Astrocyte (in vitro differentiated cells and primary cell): Measurements from ENCODE around the gene PHOSPHO1. TPM values are rescaled to one million over a fixed set of nuclear protein-coding genes. Genes with fewer than 3 reads are reported as not detected.
A peak's percentile ranks its signal among the peaks of the same experiment; 100 is the strongest.

ENCODE experiments used
- DNase-seq: peaks from one replicate; pipeline ENCODE4 v3.0.0-alpha.2; 2010; ENCODE audit warnings: low read depth
- FAIRE-seq: peaks from 2 replicates; lab custom pipeline; 2011; peaks lifted over from hg19 to GRCh38; lab: Jason Lieb, UNC
- H2AFZ ChIP-seq: 2 replicates; pipeline ENCODE4 v1.6.0; 2012; ENCODE audit warnings: low read depth, low read length, inconsistent platforms
- H3K27ac ChIP-seq: 2 replicates; pipeline ENCODE4 v1.5.1; 2011; ENCODE audit warnings: low read depth, low read length, inconsistent platforms
- H3K27me3 ChIP-seq: 2 replicates; pipeline ENCODE4 v1.6.0; 2011; ENCODE audit warnings: low read length, inconsistent platforms; ENCODE audit not compliant: insufficient read depth
- H3K36me3 ChIP-seq: 2 replicates; pipeline ENCODE4 v1.5.1; 2011; ENCODE audit warnings: low read length, inconsistent platforms; ENCODE audit not compliant: insufficient read depth
- H3K4me1 ChIP-seq: 2 replicates; pipeline ENCODE4 v1.5.1; 2011; ENCODE audit warnings: low read length, inconsistent platforms; ENCODE audit not compliant: insufficient read depth
- H3K4me2 ChIP-seq: 2 replicates; pipeline ENCODE4 v1.6.0; 2012; ENCODE audit warnings: low read length, inconsistent platforms
- H3K4me3 ChIP-seq: 2 replicates; pipeline ENCODE4 v1.5.1; 2011; ENCODE audit warnings: low read depth, mild to moderate bottlenecking, low read length, inconsistent platforms; ENCODE audit not compliant: insufficient read depth
- H3K79me2 ChIP-seq: 2 replicates; pipeline ENCODE4 v1.6.0; 2012; ENCODE audit warnings: mild to moderate bottlenecking, low read length, inconsistent platforms; ENCODE audit not compliant: insufficient read depth
- H3K9ac ChIP-seq: 2 replicates; pipeline ENCODE4 v1.6.0; 2012; ENCODE audit warnings: mild to moderate bottlenecking, low read length, inconsistent platforms
- H3K9me3 ChIP-seq: 2 replicates; pipeline ENCODE4 v1.5.1; 2012; ENCODE audit warnings: low read depth, mild to moderate bottlenecking, low read length, inconsistent platforms; ENCODE audit not compliant: insufficient read depth
- H4K20me1 ChIP-seq: 2 replicates; pipeline ENCODE4 v1.6.0; 2012; ENCODE audit warnings: low read length, inconsistent platforms; ENCODE audit not compliant: insufficient read depth
- H3K27ac Mint-ChIP-seq: one replicate; pipeline ENCODE4 v1.8.0; 2021; ENCODE audit warnings: mild to moderate bottlenecking, mixed read lengths; ENCODE audit not compliant: unreplicated experiment
- H3K27me3 Mint-ChIP-seq: one replicate; pipeline ENCODE4 v1.8.0; 2021; ENCODE audit warnings: low read depth, mixed read lengths; ENCODE audit not compliant: unreplicated experiment
- H3K36me3 Mint-ChIP-seq: one replicate; pipeline ENCODE4 v1.8.0; 2021; ENCODE audit warnings: low read depth, mixed read lengths; ENCODE audit not compliant: unreplicated experiment
- H3K4me1 Mint-ChIP-seq: one replicate; pipeline ENCODE4 v1.8.0; 2021; ENCODE audit warnings: low read depth, mixed read lengths; ENCODE audit not compliant: unreplicated experiment
- H3K4me3 Mint-ChIP-seq: one replicate; pipeline ENCODE4 v1.8.0; 2021; ENCODE audit warnings: mild to moderate bottlenecking, moderate library complexity, mixed read lengths; ENCODE audit not compliant: unreplicated experiment
- H3K9me3 Mint-ChIP-seq: one replicate; pipeline ENCODE4 v1.8.0; 2021; ENCODE audit warnings: mild to moderate bottlenecking, mixed read lengths; ENCODE audit not compliant: unreplicated experiment
- EZH2 ChIP-seq: IDR thresholded peaks from 2 replicates; pipeline ENCODE4 v1.6.1; 2012; ENCODE audit warnings: mild to moderate bottlenecking, low read length, inconsistent platforms; ENCODE audit not compliant: insufficient read depth
- total RNA-seq: library from RNA; stranded (reverse); gene quantifications from 2 replicates; pipeline ENCODE4 v1.2.1, GENCODE V29; 2021
- TF ChIP-seq, protein P1 (sequence below): IDR thresholded peaks from 2 replicates; pipeline ENCODE4 v1.5.1; 2011; ENCODE audit warnings: low read depth, mild to moderate bottlenecking, inconsistent platforms, low read length, moderate library complexity; ENCODE audit not compliant: insufficient read depth

Gene PHOSPHO1
- total RNA-seq, 1 donor from 2014 or later = 0.95 TPM

DNA sequence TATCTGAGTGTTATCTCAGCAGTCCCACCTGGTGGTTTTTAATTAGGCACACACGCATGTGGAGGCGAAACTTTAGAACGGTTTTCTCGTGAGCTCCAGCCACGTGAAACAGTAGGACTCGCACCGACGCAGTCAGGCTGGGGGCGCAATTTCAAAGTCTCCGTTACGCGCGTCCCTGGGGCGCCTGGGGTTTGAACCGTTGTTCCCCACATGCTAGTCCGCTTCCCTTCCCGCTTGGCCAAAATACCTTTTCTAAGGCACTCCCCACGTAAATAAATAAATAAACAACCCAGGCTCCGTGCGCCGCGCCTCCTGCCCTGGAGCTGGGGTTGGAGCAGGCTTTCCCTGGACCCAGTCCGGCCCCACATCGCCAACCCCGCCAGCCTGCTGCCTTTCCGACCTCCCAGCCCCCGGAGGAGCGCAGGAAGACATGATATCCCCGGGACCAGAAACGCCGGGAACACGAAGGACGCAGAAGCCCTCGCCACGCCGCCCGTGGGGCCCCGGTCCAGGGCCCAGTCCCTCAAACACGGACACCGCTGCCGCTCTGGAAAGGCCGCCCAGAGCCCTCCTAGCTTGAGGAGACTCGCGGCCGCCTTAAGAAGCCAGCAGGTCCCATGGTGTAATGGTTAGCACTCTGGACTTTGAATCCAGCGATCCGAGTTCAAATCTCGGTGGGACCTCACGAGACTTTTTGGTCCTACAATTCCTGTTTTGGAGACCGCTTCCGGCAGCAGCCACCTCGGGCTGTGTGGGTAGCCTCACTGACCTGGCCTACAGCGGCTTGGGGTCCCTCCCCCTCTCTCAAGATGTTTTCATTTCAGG lies 38.5 kb downstream of the PHOSPHO1 start:
- FAIRE-seq = no peak

DNA sequence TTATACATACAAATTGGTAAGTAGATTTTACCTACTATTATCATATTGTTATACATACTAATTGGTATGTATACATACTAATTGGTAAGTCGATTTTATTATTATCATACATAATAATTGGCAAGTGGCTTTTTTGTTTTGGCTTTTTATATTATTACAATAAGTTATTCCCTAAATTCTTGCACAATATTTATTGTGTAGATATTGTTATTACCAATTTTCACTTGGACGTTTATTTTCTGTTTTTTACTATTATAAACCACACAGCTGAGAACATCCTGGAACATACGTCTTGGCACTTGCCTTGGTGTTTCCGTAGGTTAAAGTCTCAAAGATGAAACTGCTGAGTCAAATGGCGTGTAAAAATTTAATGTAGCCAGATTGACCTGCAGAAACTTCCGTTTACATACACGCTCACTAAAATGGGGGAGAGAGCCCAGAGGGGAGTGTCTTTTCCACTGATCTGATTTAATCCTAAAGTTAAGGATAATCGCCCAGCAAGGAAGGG lies 39.1 kb downstream of the PHOSPHO1 start:
- peak overlapping the region; percentile 90 for H3K9ac ChIP-seq
- no peaks in the 10 kb centered on the region for H3K9me3 ChIP-seq
- H3K4me1 Mint-ChIP-seq = peaks cover 6% of the 10 kb centered on the region
- no peak for TF ChIP-seq EZH2
- TF ChIP-seq, protein P1, sequence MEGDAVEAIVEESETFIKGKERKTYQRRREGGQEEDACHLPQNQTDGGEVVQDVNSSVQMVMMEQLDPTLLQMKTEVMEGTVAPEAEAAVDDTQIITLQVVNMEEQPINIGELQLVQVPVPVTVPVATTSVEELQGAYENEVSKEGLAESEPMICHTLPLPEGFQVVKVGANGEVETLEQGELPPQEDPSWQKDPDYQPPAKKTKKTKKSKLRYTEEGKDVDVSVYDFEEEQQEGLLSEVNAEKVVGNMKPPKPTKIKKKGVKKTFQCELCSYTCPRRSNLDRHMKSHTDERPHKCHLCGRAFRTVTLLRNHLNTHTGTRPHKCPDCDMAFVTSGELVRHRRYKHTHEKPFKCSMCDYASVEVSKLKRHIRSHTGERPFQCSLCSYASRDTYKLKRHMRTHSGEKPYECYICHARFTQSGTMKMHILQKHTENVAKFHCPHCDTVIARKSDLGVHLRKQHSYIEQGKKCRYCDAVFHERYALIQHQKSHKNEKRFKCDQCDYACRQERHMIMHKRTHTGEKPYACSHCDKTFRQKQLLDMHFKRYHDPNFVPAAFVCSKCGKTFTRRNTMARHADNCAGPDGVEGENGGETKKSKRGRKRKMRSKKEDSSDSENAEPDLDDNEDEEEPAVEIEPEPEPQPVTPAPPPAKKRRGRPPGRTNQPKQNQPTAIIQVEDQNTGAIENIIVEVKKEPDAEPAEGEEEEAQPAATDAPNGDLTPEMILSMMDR = peak; percentile 15
- no peaks in the 10 kb centered on the region for H3K79me2 ChIP-seq
- no peaks in the 10 kb centered on the region for H3K27me3 ChIP-seq
- H3K4me2 ChIP-seq = peak overlapping the region; percentile 91
- H3K9me3 Mint-ChIP-seq = no peaks in the 10 kb centered on the region
- peak overlapping the region; percentile 92 for H3K27ac ChIP-seq
- no peaks in the 10 kb centered on the region for H4K20me1 ChIP-seq
- peaks cover 10% of the 10 kb centered on the region for H3K4me1 ChIP-seq
- no peaks in the 10 kb centered on the region for H3K36me3 ChIP-seq
- H3K27me3 Mint-ChIP-seq = no peaks in the 10 kb centered on the region
- H3K27ac Mint-ChIP-seq = peak overlapping the region; percentile 94
- FAIRE-seq (no peak), DNase-seq (no peak)
- no peaks in the 10 kb centered on the region for H3K36me3 Mint-ChIP-seq
- H2AFZ ChIP-seq = peak overlapping the region; percentile 93
- H3K4me3 ChIP-seq = peak overlapping the region; percentile 80
- H3K4me3 Mint-ChIP-seq = peak overlapping the region; percentile 88

More for the DNA sequence above, 38.5 kb downstream of the PHOSPHO1 start:
- H3K4me2 ChIP-seq = peak overlapping the region; percentile 91
- H3K79me2 ChIP-seq = no peaks in the 10 kb centered on the region
- H3K9ac ChIP-seq = peak overlapping the region; percentile 90
- Mint-ChIP-seq H3K36me3 (no peaks in the 10 kb centered on the region), H3K4me1 (peaks cover 6% of the 10 kb centered on the region), H3K9me3 (no peaks in the 10 kb centered on the region), H3K27me3 (no peaks in the 10 kb centered on the region), H3K27ac (peak overlapping the region; percentile 94), H3K4me3 (peak overlapping the region; percentile 88)
- no peaks in the 10 kb centered on the region for H3K9me3 ChIP-seq
- no peaks in the 10 kb centered on the region for H4K20me1 ChIP-seq
- H3K4me1 ChIP-seq = peaks cover 10% of the 10 kb centered on the region
- peak overlapping the region; percentile 93 for H2AFZ ChIP-seq
- peak overlapping the region; percentile 92 for H3K27ac ChIP-seq
- H3K36me3 ChIP-seq = no peaks in the 10 kb centered on the region
- H3K4me3 ChIP-seq = peak overlapping the region; percentile 80
- peak; percentile 70 for DNase-seq
- TF ChIP-seq EZH2 = no peak
- TF ChIP-seq, protein P1 = no peak
- H3K27me3 ChIP-seq = no peaks in the 10 kb centered on the region
